WI38 (cell line): ENCODE data around the gene LZTR1.

Source experiments
- H3K4me3 ChIP-seq: 2 replicates; pipeline ENCODE4 v1.5.1; 2011; ENCODE audit warnings: low read depth, mild to moderate bottlenecking, control low read depth, low read length
- CTCF ChIP-seq: IDR thresholded peaks from 2 replicates; pipeline ENCODE4 v1.5.1; 2012; ENCODE audit warnings: low read depth, mild to moderate bottlenecking, control low read depth, low read length

Gene LZTR1

GRCh38 chr22:20994902-20995241, 12.8 kb downstream of the LZTR1 start:
- no peak for TF ChIP-seq CTCF
- H3K4me3 ChIP-seq, result no peak overlapping the region

- no peak for TF ChIP-seq CTCF
- H3K4me3 ChIP-seq, result no peak overlapping the region
Observed at GRCh38 chr22:20995329-20996030, 13.4 kb downstream of the LZTR1 start.

- no peak overlapping the region for H3K4me3 ChIP-seq
- TF ChIP-seq CTCF, result no peak
Observed at GRCh38 chr22:20996031-20996410, 13.9 kb downstream of the LZTR1 start.

- H3K4me3 ChIP-seq, result no peak overlapping the region
- TF ChIP-seq CTCF, result no peak
Observed at GRCh38 chr22:20996598-20997535, 14.8 kb downstream of the LZTR1 start.

GRCh38 chr22:20997536-20998257, 15.6 kb downstream of the LZTR1 start:
- no peak for TF ChIP-seq CTCF
- H3K4me3 ChIP-seq, result no peak overlapping the region

GRCh38 chr22:20998411-20999336, 16.6 kb downstream of the LZTR1 start:
- no peak for TF ChIP-seq CTCF
- H3K4me3 ChIP-seq, result no peak overlapping the region
